Renal cortex interstitium (tissue), 11 donors: ENCODE data around the gene STT3B. TPM values are rescaled to one million over a fixed set of nuclear protein-coding genes. Genes with fewer than 3 reads are reported as not detected.

Experiments
- DNase-seq, 11 donors: peaks; one replicate each; pipeline ENCODE4 v3.0.0-alpha.2; 2013; ENCODE audit warnings: low read depth in 9 of 11, low spot score in 4 of 11; ENCODE audit errors: extremely low read depth in 1 of 11
- polyA plus RNA-seq, 3 donors: library from polyadenylated mRNA; unstranded; fragments of 120-200 nt; gene quantifications; one replicate each; pipeline ENCODE4 v1.2.1, GENCODE V29; 2013; ENCODE audit not compliant: insufficient read length in 3 of 3

STT3B gene
- polyA plus RNA-seq, 3 donors = 190 to 193 (median 191) TPM

DNA sequence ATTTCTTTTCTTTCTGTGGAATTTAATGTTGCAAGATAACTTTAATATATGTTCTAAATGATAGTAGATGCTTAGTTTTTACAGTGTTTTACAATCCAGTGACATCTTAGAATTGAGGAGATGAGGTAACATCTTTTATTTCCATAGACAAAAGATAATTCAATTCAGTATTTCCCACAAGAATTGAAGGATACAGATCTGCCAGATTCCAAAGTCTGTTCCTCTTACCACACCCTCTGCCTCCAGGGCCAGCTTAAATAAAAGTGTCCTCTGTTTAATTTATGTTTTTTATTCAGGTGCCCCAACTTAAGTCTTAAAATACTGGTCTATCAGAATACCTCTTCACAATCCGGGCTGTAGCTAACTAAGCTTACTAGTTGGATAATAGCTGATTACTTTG lies 6.5 kb downstream of the STT3B start:
- no peak for DNase-seq

- no peak for DNase-seq
Observed at GRCh38 chr3:31541089-31541488, 8.4 kb downstream of the STT3B start.

DNA sequence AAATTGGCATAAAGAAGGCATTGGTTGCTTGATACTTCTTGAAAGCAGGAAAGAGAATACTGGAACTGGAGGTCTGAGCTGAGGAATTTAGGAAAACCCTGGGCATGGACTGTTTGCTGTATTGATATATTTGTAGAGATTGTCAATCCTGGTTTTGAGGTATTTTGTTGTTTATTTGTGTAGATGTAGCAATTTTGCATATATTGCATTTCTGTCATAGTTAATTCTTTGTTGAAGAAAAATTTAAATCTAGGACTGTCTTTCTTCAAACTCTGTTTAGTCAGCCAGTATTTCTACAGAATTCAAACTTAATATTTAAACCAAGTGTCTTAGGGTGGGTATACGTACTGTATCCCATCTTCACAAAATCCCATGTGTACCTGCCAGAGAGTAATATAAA lies 9.5 kb downstream of the STT3B start:
- DNase-seq = no peak

- no peak for DNase-seq
Observed at GRCh38 chr3:31543375-31543774, 10.7 kb downstream of the STT3B start.

GRCh38 chr3:31544634-31545033 lies 11.9 kb downstream of the STT3B start:
- no peak for DNase-seq

- DNase-seq = no peak
Observed at GRCh38 chr3:31546162-31546561, 13.4 kb downstream of the STT3B start.

DNA sequence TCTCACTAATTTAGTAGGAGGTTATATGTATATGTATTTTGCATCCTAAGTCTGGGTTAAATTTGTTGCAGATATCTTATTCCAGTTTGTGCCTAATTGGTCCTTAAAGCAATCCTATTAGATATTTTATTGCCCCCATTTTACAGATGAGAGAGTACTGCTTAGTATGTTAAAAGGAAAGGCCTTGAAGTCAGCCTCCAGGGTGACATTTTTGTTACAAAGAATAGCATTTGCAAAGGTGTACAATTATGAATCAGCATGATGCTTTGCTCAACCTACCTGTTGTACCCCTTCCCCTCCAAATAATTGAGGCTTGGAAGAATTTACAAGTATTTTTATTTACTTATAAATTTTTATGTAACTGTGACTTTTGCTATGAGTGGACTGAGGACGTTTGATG lies 14.0 kb downstream of the STT3B start:
- DNase-seq = no peak

GRCh38 chr3:31550452-31551251 lies 17.9 kb downstream of the STT3B start:
- peak in 2 of 11 donors; percentile 19 to 35 for DNase-seq

- no peak for DNase-seq
Observed at GRCh38 chr3:31551646-31552045, 18.9 kb downstream of the STT3B start.

GRCh38 chr3:31552103-31552502 lies 19.4 kb downstream of the STT3B start:
- DNase-seq = no peak

DNA sequence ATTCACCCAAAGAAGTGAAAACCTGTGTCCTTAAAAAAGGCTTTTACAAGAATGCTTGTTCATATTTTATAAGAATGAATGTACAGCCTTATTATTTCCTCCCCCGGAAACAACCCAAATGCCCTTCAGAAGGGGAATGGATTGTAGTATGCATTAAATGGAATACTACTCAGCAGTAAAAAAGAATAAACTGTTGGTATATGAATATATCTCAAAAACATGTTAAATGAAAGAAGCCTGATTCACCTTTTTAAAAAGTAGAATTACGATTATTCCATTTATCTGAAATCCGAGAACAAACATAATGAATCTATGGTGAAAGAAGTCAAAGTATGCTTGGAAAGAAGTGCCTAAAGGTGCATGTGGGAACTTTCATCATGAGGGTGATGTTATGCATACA lies 20.5 kb downstream of the STT3B start:
- DNase-seq = no peak

- DNase-seq = no peak
Observed at GRCh38 chr3:31555204-31555603, 22.5 kb downstream of the STT3B start.

DNA sequence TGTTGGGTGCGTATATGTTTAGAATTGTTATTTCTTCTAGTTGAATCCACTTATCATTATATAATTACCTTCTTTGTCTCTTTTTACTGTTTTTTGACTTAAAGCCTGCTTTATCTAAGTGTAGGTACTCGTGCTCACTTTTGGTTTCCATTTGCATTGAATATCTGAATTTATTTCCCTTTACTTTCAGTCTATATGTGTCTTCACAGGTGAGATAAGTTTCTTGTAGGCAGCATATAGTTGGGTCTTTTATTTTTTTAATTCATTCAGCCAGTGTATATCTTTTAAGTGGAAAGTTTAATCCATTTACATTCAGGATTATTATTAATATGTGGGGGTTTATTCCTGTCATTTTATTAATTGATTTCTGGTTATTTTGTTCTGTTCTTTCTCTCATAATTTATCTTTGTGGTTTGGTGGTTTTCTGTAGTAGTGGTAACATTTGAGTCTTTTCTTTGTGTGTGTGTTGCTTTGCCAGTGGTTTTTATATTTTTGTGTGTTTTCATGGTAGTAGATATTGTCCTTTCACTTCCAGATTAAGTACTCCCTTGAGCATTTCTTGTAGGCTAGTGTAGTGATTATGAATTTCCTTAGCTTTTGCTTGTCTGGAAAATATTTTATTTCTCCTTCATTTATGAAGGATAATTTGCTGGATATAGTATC lies 27.3 kb downstream of the STT3B start:
- DNase-seq = no peak

- DNase-seq = no peak
Observed at GRCh38 chr3:31561891-31562290, 29.2 kb downstream of the STT3B start.

DNA sequence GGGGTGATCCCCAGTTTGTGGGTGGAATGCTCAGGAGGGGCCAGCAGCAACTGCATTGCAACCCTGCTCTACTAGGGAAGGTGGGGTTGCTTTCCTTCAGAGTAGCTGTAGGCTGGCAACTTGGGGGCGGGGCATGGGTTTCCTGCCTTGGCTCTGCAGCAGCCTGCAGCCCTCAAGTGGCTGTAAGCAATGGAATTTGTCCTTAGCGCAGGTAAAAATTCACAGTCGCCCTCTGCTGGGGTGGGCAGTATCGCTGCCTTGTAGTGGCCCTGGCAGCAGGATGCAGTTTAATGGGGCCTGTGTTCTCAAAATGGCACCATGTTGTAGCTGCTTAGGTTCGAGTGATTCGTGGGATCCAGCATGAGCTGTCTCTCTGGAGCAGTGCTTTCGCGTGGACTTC lies 29.8 kb downstream of the STT3B start:
- DNase-seq = no peak

DNA sequence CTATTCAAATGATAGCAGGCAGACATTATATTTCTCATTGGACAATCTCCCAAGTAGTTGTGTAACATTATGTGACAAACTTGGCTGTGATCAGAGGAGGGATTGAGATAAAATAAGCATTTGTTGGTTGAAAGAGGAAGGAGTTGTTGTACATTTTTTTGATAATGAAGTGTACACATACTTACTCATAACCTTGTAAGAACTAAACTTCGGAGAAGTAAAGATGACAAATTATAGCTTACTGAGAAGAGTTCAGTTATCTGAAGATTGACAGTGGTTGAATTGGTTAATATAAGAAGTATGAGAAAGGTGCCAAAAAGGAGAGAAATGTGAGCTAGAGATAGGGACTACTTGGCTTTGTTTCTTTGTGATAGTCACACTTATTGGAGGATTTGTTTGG lies 32.6 kb downstream of the STT3B start:
- DNase-seq = no peak

DNA sequence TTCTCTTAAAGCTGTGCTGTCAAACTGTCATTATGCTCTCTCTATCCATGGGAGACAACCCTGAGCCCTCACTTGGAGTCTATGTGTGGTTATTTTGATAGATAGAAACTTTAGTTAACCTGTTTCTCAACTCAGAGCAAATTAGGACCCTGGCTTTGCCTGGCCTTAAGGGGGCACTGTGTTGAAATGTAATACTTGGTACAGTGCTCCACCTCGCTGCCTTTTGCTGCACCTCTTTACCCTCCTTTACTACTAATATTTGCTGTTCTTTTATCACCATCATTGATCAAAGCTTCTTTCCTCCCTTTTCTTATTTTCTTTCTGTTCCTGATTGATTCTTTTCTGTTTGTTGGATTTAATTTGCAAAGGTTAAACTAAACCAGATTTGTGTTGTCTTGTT lies 34.3 kb downstream of the STT3B start:
- no peak for DNase-seq

DNA sequence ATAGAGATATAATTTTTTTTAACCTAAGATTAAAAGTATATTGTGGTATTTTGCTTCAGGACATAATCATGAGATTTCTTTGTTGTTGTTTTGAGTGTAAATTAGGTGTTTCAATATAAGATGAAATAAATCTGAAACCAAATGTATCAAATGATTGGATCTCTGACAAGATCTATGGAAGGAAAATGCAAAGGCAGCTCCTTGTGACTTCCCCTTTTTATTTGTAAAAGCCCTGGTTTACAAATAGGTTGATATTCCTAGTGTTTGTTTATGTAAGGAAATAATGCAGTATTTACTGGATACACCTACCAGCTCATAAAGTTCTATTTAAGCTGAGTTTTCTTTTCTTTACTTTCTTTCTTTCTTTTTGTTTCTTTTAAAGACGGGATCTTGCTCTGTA lies 35.9 kb downstream of the STT3B start:
- no peak for DNase-seq

DNA sequence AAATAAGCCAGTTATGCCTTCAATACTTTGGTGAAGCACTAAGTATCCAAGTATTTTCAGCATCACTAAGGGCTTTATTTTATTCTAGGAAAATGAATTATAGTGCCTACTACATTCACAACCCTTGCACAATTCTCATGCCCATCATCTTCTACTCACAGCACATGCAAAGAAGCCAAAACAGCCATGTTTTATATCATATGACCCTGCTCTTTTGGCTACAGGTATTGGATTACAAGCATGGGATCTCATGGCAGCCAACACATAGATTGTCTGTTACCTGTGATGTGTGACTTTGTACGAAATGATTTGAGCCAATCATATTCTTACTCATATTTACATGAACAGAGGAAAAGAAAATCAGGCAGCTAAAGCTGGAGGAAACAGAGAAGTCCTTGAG lies 38.6 kb downstream of the STT3B start:
- DNase-seq = no peak

- DNase-seq = no peak
Observed at GRCh38 chr3:31572236-31573004, 39.7 kb downstream of the STT3B start.
